ENCODE results near the gene SEZ6.

Gene SEZ6

DNA sequence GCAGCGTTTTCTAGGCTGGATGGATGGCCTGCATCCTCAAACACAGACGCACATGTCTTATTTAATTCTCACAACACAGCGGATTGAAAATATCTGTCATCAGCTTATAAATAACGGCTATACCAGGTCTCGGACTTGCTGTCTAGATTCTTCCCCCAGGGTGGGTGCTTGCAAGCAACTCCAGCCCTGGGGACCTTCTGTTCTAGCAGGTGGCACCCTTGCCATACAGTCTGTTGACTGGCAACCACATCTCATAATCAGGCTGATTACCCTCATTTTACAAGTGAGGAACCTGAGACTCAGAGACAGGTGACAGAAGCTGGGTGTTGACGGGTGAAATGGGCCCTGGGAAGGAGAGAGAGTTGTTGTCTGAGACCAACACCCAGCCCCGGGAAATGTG lies 16.2 kb upstream of the SEZ6 start:
- Histone ChIP-seq H3K27ac (ENCODE audit: low read length) (no peak overlapping the region), H4K20me1 (ENCODE audit: insufficient read depth, low read length) (no peaks in the 10 kb centered on the region), H3K27me3 (ENCODE audit: insufficient read depth, low read length, poor library complexity) (peaks cover 26% of the 10 kb centered on the region)

GRCh38 chr17:29021226-29021625 lies 15.4 kb upstream of the SEZ6 start:
- Histone ChIP-seq H3K4me2 (ENCODE audit: insufficient read depth, low read length) (no peak overlapping the region), H4K20me1 (ENCODE audit: insufficient read depth, low read length) (no peaks in the 10 kb centered on the region), H3K36me3 (ENCODE audit: insufficient read depth, low read length) (no peaks in the 10 kb centered on the region), H3K9me3 (ENCODE audit: insufficient read depth, low read length, severe bottlenecking) (no peaks in the 10 kb centered on the region), H2AFZ (ENCODE audit: low read depth, low read length) (no peak overlapping the region), H3K27me3 (ENCODE audit: insufficient read depth, low read length, poor library complexity) (peaks cover 26% of the 10 kb centered on the region), H3K4me3 (ENCODE audit: low read depth in 1 of 2, low read length in 2 of 2) (no peak overlapping the region), H3K4me1 (ENCODE audit: insufficient read depth, low read length) (no peaks in the 10 kb centered on the region), H3K27ac (ENCODE audit: low read length) (no peak overlapping the region), H3K9ac (ENCODE audit: low read depth, low read length) (no peak overlapping the region), H3K79me2 (ENCODE audit: insufficient read depth, low read length) (no peaks in the 10 kb centered on the region)
- no peak for TF ChIP-seq EZH2 (IDR thresholded peaks at IDR 0.05; ENCODE audit: borderline replicate concordance, low read depth, low read length, severe bottlenecking)
- TF ChIP-seq, protein P1, sequence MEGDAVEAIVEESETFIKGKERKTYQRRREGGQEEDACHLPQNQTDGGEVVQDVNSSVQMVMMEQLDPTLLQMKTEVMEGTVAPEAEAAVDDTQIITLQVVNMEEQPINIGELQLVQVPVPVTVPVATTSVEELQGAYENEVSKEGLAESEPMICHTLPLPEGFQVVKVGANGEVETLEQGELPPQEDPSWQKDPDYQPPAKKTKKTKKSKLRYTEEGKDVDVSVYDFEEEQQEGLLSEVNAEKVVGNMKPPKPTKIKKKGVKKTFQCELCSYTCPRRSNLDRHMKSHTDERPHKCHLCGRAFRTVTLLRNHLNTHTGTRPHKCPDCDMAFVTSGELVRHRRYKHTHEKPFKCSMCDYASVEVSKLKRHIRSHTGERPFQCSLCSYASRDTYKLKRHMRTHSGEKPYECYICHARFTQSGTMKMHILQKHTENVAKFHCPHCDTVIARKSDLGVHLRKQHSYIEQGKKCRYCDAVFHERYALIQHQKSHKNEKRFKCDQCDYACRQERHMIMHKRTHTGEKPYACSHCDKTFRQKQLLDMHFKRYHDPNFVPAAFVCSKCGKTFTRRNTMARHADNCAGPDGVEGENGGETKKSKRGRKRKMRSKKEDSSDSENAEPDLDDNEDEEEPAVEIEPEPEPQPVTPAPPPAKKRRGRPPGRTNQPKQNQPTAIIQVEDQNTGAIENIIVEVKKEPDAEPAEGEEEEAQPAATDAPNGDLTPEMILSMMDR (IDR thresholded peaks at IDR 0.05; ENCODE audit: borderline replicate concordance, extremely low read depth, low read length, poor library complexity, severe bottlenecking) = no peak
- no peak for DNase-seq
- ATAC-seq (ENCODE audit: insufficient read depth, low read depth) = no peak

More for the DNA sequence above, 16.2 kb upstream of the SEZ6 start:
- Histone ChIP-seq H2AFZ (ENCODE audit: low read depth, low read length) (no peak overlapping the region), H3K4me1 (ENCODE audit: insufficient read depth, low read length) (no peaks in the 10 kb centered on the region), H3K9me3 (ENCODE audit: insufficient read depth, low read length, severe bottlenecking) (no peaks in the 10 kb centered on the region), H3K79me2 (ENCODE audit: insufficient read depth, low read length) (no peaks in the 10 kb centered on the region), H3K36me3 (ENCODE audit: insufficient read depth, low read length) (no peaks in the 10 kb centered on the region), H3K4me3 (ENCODE audit: low read depth in 1 of 2, low read length in 2 of 2) (no peak overlapping the region), H3K9ac (ENCODE audit: low read depth, low read length) (no peak overlapping the region), H3K4me2 (ENCODE audit: insufficient read depth, low read length) (no peak overlapping the region)
- no peak for ATAC-seq (ENCODE audit: insufficient read depth, low read depth)
- no peak for DNase-seq
- TF ChIP-seq EZH2 (IDR thresholded peaks at IDR 0.05; ENCODE audit: borderline replicate concordance, low read depth, low read length, severe bottlenecking) = no peak
- TF ChIP-seq, protein P1 (IDR thresholded peaks at IDR 0.05; ENCODE audit: borderline replicate concordance, extremely low read depth, low read length, poor library complexity, severe bottlenecking) = no peak

GRCh38 chr17:29020576-29020975 lies 14.7 kb upstream of the SEZ6 start:
- H3K27me3 ChIP-seq (ENCODE audit: insufficient read depth, low read length, poor library complexity) = peaks cover 26% of the 10 kb centered on the region
- no peaks in the 10 kb centered on the region for H4K20me1 ChIP-seq (ENCODE audit: insufficient read depth, low read length)

More at GRCh38 chr17:29020576-29020975, 14.7 kb upstream of the SEZ6 start:
- Histone ChIP-seq H3K4me3 (ENCODE audit: low read depth in 1 of 2, low read length in 2 of 2) (no peak overlapping the region), H3K27ac (ENCODE audit: low read length) (no peak overlapping the region), H3K4me2 (ENCODE audit: insufficient read depth, low read length) (no peak overlapping the region), H3K9ac (ENCODE audit: low read depth, low read length) (no peak overlapping the region), H3K79me2 (ENCODE audit: insufficient read depth, low read length) (no peaks in the 10 kb centered on the region), H3K9me3 (ENCODE audit: insufficient read depth, low read length, severe bottlenecking) (no peaks in the 10 kb centered on the region), H3K4me1 (ENCODE audit: insufficient read depth, low read length) (no peaks in the 10 kb centered on the region), H2AFZ (ENCODE audit: low read depth, low read length) (no peak overlapping the region), H3K36me3 (ENCODE audit: insufficient read depth, low read length) (no peaks in the 10 kb centered on the region)
- TF ChIP-seq EZH2 (IDR thresholded peaks at IDR 0.05; ENCODE audit: borderline replicate concordance, low read depth, low read length, severe bottlenecking) = no peak
- TF ChIP-seq, protein P1 (IDR thresholded peaks at IDR 0.05; ENCODE audit: borderline replicate concordance, extremely low read depth, low read length, poor library complexity, severe bottlenecking) = no peak
- DNase-seq (no peak), ATAC-seq (ENCODE audit: insufficient read depth, low read depth) (no peak)
